ENCODE data around the gene STK11IP. TPM values are rescaled to one million over a fixed set of nuclear protein-coding genes. Genes with fewer than 3 reads are reported as not detected.

The STK11IP gene
- total and polyA plus RNA-seq, 2 of the 13 experiments (the other 11 are each of a cell fraction or from before 2014, with no cell fraction given), result 12.8 to 24.0 TPM

- DNase-seq (ENCODE audit: low spot score) (no peak), FAIRE-seq (no peak), ATAC-seq (no peak)
- Histone ChIP-seq H3K36me3 (replicated peaks in 1 of 2; ENCODE audit: control insufficient read depth in 1 of 2, insufficient read depth in 2 of 2, low read length in 2 of 2) (no peaks in the 10 kb centered on the region), H2AFZ (ENCODE audit: low read length) (no peak overlapping the region), H3K79me2 (ENCODE audit: insufficient read depth, low read length) (no peaks in the 10 kb centered on the region), H4K20me1 (ENCODE audit: insufficient read depth, low read length) (no peaks in the 10 kb centered on the region), H3K9me3 (ENCODE audit: low read length) (no peaks in the 10 kb centered on the region), H3K27me3 (ENCODE audit: control insufficient read depth in 1 of 2, insufficient read depth in 2 of 2, low read length in 2 of 2) (peaks cover 25 to 89% of the 10 kb centered on the region in 2 experiments), H3K4me3 (replicated peaks in 1 of 3; ENCODE audit: insufficient read depth in 1 of 3, low read depth in 2 of 3, low read length in 3 of 3) (no peak overlapping the region), H3K9ac (ENCODE audit: insufficient read depth, low read depth, low read length) (no peak overlapping the region), H3K4me1 (ENCODE audit: insufficient read depth, low read length) (peaks cover 3% of the 10 kb centered on the region), H3K4me2 (ENCODE audit: low read depth, low read length) (no peak overlapping the region), H3K27ac (ENCODE audit: extremely low read length, insufficient read depth, low read length) (no peak overlapping the region)
- TF ChIP-seq MXI1 (IDR thresholded peaks at IDR 0.05; ENCODE audit: borderline replicate concordance, low read depth, low read length), result no peak
- TF ChIP-seq NAIF1 (CRISPR knock-in tag; IDR thresholded peaks at IDR 0.05; ENCODE audit: borderline replicate concordance), result no peak
- no peak for TF ChIP-seq ZNF124 (CRISPR knock-in tag; IDR thresholded peaks at IDR 0.05)
- no peak for TF ChIP-seq ZNF772 (CRISPR knock-in tag; IDR thresholded peaks at IDR 0.05)
- no peak for TF ChIP-seq RBAK (CRISPR knock-in tag; IDR thresholded peaks at IDR 0.05)
- TF ChIP-seq MIER3 (CRISPR knock-in tag; IDR thresholded peaks at IDR 0.05; ENCODE audit: borderline replicate concordance), result no peak
- TF ChIP-seq, protein P1, sequence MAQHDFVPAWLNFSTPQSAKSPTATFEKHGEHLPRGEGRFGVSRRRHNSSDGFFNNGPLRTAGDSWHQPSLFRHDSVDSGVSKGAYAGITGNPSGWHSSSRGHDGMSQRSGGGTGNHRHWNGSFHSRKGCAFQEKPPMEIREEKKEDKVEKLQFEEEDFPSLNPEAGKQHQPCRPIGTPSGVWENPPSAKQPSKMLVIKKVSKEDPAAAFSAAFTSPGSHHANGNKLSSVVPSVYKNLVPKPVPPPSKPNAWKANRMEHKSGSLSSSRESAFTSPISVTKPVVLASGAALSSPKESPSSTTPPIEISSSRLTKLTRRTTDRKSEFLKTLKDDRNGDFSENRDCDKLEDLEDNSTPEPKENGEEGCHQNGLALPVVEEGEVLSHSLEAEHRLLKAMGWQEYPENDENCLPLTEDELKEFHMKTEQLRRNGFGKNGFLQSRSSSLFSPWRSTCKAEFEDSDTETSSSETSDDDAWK (CRISPR knock-in tag; IDR thresholded peaks at IDR 0.05), result no peak
- TF ChIP-seq ZSCAN12 (CRISPR knock-in tag; IDR thresholded peaks at IDR 0.05), result no peak
- intact Hi-C loops (cut with micrococcal nuclease; ENCODE audit: unreplicated experiment), result no loop called here
- 26% methylated on average over 9 of the region's 9 CpGs for WGBS (ENCODE audit: low lambda C conversion rate)
- POLR2A ChIA-PET, result no interaction called here
- BruUV-seq (replicated peaks), result no TSS peak
- CTCF ChIA-PET (ENCODE audit: low intra/inter-chr PET ratio, low total read pairs), result no interaction called here
- in situ Hi-C loops (cut with HindIII; ENCODE audit: extremely low pct_ligation_motif_present, low pct_unique_long_range_greater_than_20kb), result no loop called here
Measured at GRCh38 chr2:219637842-219638185, 40.2 kb downstream of the STK11IP start.

Data from HepG2 (cell line).